Esophagus muscularis mucosa (tissue), 4 donors: ENCODE measurements around the gene SLC9A1.

Experiments used
- EP300 ChIP-seq: sonication (generic); formaldehyde crosslinking; IDR thresholded peaks from one replicate; pipeline ENCODE4 v1.6.1; 2017; ENCODE audit warnings: antibody characterized with exemption
- POLR2A ChIP-seq: fragments of 450-650 bp; IDR thresholded peaks from one replicate; pipeline ENCODE4 v1.6.1; 2017; ENCODE audit warnings: antibody characterized with exemption, moderate library complexity, mild to moderate bottlenecking, low read depth
- POLR2AphosphoS5 ChIP-seq, 2 donors: sonication (generic); formaldehyde crosslinking; IDR thresholded peaks; one replicate each; pipeline ENCODE4 v1.6.1; 2017; ENCODE audit warnings: antibody characterized with exemption in 2 of 2
- TF ChIP-seq, protein P1 (sequence below), 3 experiments: fragments of 200-600 bp in 2 of 3; fragments of 450-650 bp in 1 of 3; sonication (generic) in 2 of 3; IDR thresholded peaks; one replicate each; pipeline ENCODE4 v1.5.1; 2017 to 2019; ENCODE audit warnings: antibody characterized with exemption in 3 of 3, mild to moderate bottlenecking in 2 of 3, moderate library complexity in 1 of 3

GRCh38 chr1:27074175-27074780, 80.6 kb downstream of the SLC9A1 start:
- TF ChIP-seq POLR2A (no peak), EP300 (no peak), POLR2AphosphoS5 (IDR thresholded peaks at IDR 0.05) (no peak)
- TF ChIP-seq, protein P1, sequence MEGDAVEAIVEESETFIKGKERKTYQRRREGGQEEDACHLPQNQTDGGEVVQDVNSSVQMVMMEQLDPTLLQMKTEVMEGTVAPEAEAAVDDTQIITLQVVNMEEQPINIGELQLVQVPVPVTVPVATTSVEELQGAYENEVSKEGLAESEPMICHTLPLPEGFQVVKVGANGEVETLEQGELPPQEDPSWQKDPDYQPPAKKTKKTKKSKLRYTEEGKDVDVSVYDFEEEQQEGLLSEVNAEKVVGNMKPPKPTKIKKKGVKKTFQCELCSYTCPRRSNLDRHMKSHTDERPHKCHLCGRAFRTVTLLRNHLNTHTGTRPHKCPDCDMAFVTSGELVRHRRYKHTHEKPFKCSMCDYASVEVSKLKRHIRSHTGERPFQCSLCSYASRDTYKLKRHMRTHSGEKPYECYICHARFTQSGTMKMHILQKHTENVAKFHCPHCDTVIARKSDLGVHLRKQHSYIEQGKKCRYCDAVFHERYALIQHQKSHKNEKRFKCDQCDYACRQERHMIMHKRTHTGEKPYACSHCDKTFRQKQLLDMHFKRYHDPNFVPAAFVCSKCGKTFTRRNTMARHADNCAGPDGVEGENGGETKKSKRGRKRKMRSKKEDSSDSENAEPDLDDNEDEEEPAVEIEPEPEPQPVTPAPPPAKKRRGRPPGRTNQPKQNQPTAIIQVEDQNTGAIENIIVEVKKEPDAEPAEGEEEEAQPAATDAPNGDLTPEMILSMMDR (IDR thresholded peaks at IDR 0.05) = no peak
